Liver (tissue), 10 donors: Measurements from ENCODE around the gene CEP128. TPM values are rescaled to one million over a fixed set of nuclear protein-coding genes. Genes with fewer than 3 reads are reported as not detected.

Experiments used
- DNase-seq: peaks from one replicate; pipeline ENCODE4 v3.0.0-alpha.2; 2017; ENCODE audit warnings: low spot score
- H3K27ac ChIP-seq, 2 donors: one replicate each; pipeline ENCODE4 v1.7.0; 2013; ENCODE audit warnings: inconsistent platforms in 2 of 2, low read length in 2 of 2, control low read depth in 1 of 2, low read depth in 1 of 2, mild to moderate bottlenecking in 1 of 2
- H3K27me3 ChIP-seq, 4 donors: one replicate each; pipeline versions ENCODE4 v1.6.1 to v1.7.0; 2013; ENCODE audit warnings: low read length in 3 of 4, inconsistent platforms in 1 of 4, mild to moderate bottlenecking in 1 of 4, moderate library complexity in 1 of 4; ENCODE audit not compliant: control insufficient read depth in 4 of 4, insufficient read depth in 4 of 4
- H3K36me3 ChIP-seq, 4 donors: one replicate each; pipeline versions ENCODE4 v1.6.1 to v1.7.0; 2013; ENCODE audit warnings: low read length in 3 of 4, mild to moderate bottlenecking in 3 of 4, low read depth in 1 of 4, moderate library complexity in 1 of 4; ENCODE audit not compliant: control insufficient read depth in 4 of 4, insufficient read depth in 3 of 4
- H3K4me1 ChIP-seq, 4 donors: one replicate each; pipeline versions ENCODE4 v1.6.1 to v1.7.0; 2013; ENCODE audit warnings: low read length in 3 of 4, mild to moderate bottlenecking in 3 of 4, moderate library complexity in 1 of 4; ENCODE audit not compliant: control insufficient read depth in 4 of 4, insufficient read depth in 4 of 4
- H3K4me3 ChIP-seq, 3 donors: one replicate each; pipeline versions ENCODE4 v1.6.1 to v1.7.0; 2013; ENCODE audit warnings: low read length in 3 of 3, control low read depth in 1 of 3, low read depth in 1 of 3, mild to moderate bottlenecking in 1 of 3
- H3K9ac ChIP-seq, 2 donors: one replicate each; pipeline ENCODE4 v1.7.0; 2013; ENCODE audit warnings: low read length in 2 of 2, mild to moderate bottlenecking in 2 of 2, moderate library complexity in 2 of 2, control low read depth in 1 of 2, low read depth in 1 of 2
- H3K9me3 ChIP-seq, 4 donors: one replicate each; pipeline versions ENCODE4 v1.6.1 to v1.7.0; 2013; ENCODE audit warnings: low read length in 3 of 4; ENCODE audit not compliant: control insufficient read depth in 4 of 4
- FOXA1 ChIP-seq: IDR thresholded peaks from 2 replicates; pipeline ENCODE4 v1.6.1; 2016; ENCODE audit warnings: antibody characterized with exemption
- HNF4A ChIP-seq, 2 donors: conservative IDR thresholded peaks; 2 replicates each; pipeline ENCODE4 v1.6.1; 2016; ENCODE audit warnings: antibody characterized with exemption in 2 of 2, mild to moderate bottlenecking in 2 of 2
- TAF1 ChIP-seq: conservative IDR thresholded peaks from 2 replicates; pipeline ENCODE4 v1.6.1; 2016; ENCODE audit warnings: antibody characterized with exemption, mild to moderate bottlenecking
- ZBTB33 ChIP-seq: IDR thresholded peaks from 2 replicates; pipeline ENCODE4 v1.6.1; 2016; ENCODE audit warnings: antibody characterized with exemption
- polyA plus RNA-seq, 2 donors: library from polyadenylated mRNA; stranded (reverse) in 1 of 2; unstranded in 1 of 2; fragments of 200-250 nt in 1 of 2; fragments of >200 nt in 1 of 2; fragmentation: Nextera tagmentation in 1 of 2; extraction: Ambion mirVana in 1 of 2; gene quantifications; one replicate each; pipeline versions ENCODE4 v1.2.1 to v1.2.3, GENCODE V29; 2013 to 2015
- small RNA-seq: library from RNA; depleted of rRNA; stranded (forward); fragments of <200 nt; gene quantifications from one replicate; pipeline ENCODE3, GENCODE V24; 2014
- total RNA-seq, 2 donors: library from RNA; depleted of rRNA; stranded (reverse); fragments of >200 nt; gene quantifications; one replicate each; pipeline ENCODE4 v1.2.3, GENCODE V29; 2014
- donor health status: healthy.
- donor health status: healthy.
- donor health status: healthy.
- donor health status: healthy.
- donor health status: healthy.

CEP128 gene
- total and polyA plus RNA-seq, 4 donors = 0.27 to 3.8 (median 1.4) TPM

GRCh38 chr14:80447392-80447791, 494.1 kb downstream of the CEP128 start:
- Histone ChIP-seq H3K9ac (no peak overlapping the region), H3K36me3 (no peaks in the 10 kb centered on the region), H3K27me3 (no peaks in the 10 kb centered on the region), H3K9me3 (peaks cover 0 to 4% (median under 1%) of the 10 kb centered on the region in 4 donors), H3K4me1 (no peaks in the 10 kb centered on the region), H3K4me3 (no peak overlapping the region), H3K27ac (no peak overlapping the region)
- TF ChIP-seq HNF4A (conservative IDR thresholded peaks at IDR 0.05) (no peak), TAF1 (no peak), FOXA1 (no peak), ZBTB33 (no peak)
- DNase-seq = no peak

Small RNA genes within 50 kb of the gene (small RNA-seq; reads per million reads assigned to genes)
- gene AC022404.1 = not detected

Other genes starting within 250 kb of the CEP128 start
- under 1 TPM in 1 of 2 donors, not detected in 1; 0.08 TPM for gene TSHR, start 13.9 kb upstream of the CEP128 start, total RNA-seq
- 1 to 10 TPM in 1 of 2 donors, not detected in 1; 3.2 TPM for gene TSHR, start 13.9 kb upstream of the CEP128 start, polyA plus RNA-seq